ENCODE measurements around the gene SLC13A5.
"Not testable (repeated sequence)": the region's sequence is repeated elsewhere in the genome, so short reads cannot be mapped to it uniquely, and the experiment has no call there.

The SLC13A5 gene

DNA sequence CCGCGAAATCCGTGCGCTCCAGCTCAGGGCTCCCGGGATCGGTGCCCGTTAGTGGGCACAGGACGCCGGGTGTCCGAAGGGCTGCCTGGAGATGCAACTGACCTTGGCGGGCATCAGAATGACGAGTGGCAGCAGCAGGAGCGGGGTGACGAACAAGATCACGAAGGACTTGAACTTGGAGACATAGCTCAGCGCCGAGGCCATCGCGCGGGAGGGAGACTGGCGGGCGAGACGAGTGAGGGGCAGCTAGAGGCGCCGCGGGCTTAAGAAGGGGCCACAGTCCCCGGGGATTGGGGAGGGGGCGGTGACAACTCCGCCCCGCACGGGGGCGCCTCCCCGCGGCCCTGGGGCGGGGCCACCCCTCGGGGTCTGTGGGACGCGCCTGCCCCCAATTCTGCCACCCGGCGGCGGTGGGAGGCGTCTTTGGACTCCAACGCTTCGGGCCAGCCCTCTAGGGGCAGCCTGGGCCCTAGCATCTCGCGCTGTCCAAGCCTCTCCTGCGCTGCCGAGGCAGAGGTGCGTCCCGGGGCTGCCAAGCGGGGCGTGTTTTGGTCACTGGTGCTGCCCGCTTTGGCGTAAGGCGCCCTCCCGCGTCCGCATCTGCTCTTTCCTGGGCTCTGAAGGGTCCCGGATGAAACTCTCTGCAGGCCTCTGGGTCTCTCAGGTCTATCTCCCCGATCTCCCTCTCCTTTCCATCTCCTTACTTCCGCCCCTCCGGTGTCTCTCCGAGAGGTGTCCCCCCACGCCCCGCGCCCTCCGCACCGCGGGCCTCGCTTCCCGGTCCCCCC is at the start of gene SLC13A5:
Gene SLC13A5 (minus strand): TSS at position 240 of the 788 bp plus-strand sequence. CDS start 36 bp downstream, at position 204.
- peak; percentile 11 for DNase-seq (ENCODE audit: low spot score)

DNA sequence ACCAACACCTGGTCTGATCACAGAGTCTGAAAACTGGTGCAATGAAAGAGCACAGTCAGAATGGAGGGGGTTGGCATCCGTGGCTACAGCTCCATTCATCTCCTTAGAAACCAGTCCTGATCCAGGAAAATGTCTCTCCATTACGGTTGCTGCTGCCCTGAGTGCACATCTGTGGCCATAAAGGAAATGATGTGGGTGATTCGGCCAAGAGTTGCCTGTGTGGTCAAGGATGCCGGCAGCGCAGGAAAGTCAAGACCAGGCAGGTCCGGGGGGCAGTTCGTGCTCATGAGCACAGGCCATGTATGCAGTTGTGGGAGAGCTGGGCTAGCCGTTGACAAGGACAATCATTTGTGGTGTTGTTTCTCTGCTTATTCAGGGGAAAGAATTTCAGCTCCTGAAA is 48.6 kb upstream of the SLC13A5 start:
- DNase-seq (ENCODE audit: low spot score) = no peak

DNA sequence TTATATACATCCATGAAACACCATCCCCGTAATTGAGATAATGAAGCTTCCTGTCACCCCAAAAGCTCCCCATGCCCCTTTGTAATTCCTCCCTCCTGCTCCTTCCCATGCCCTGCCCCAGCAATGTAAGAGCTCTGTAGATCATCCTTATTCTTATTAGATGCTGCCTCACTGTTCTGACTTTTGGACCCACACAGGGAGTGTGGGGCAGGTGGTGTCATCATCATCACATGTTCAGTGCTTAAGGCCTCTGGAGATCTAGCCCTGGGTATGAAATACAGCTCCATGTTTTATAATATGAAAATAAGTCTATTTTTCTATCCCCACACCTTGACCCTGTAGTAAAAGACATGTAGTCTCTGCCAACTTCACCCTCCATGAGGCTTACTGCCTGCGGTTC is 44.6 kb upstream of the SLC13A5 start:
- DNase-seq (ENCODE audit: low spot score) = no peak

DNA sequence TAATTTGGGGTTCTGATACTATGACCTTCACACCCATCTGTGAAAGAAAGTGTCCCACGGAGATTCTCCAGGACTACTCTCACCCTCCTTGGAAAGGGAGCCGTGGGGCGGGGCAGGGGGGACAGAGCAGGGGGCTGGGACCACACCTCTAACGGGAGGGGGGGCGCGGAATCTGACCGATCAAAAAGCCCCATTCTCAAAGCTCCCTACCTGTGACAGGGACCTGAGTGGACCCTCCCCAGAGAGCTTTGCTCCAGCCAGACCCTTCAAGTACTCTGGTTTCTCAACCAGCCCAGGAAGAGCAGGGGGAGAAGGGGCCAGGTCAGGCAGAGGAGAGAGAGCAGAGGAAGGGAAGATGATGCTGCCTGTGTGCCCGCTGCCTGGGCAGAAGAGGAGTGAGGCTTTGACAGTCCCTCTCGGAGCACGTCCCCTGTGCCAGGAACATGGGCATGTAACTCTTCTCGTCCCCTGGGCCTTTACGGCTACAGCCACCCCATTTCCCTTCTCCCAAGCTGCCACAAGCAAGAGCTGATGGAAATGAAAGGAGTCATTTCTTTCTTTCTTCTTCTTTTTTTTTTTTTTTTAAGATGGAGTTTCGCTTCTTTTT is 43.4 kb upstream of the SLC13A5 start:
- DNase-seq (ENCODE audit: low spot score) = no peak

DNA sequence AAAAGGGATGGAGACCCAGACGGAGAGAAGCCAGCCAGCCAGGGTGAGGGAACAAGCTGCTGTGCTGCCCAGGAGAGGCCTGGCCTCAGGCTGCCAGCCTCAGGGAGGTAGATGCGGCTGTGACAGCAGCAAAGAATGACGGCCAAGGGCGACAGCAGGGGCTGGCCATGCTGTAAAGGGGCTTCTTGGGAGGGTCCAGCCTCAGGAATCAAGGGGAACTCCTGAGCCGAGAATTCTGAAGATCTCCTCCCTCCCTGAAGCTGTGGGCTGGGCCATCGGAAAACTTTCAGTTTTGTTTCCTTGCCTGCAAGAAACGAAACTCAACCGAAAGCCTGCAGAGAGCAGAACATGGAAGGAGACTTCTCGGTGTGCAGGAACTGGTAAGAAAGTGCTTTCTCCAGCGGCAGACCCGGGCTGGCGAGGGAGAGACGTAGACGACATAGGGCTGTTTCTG is 42.6 kb upstream of the SLC13A5 start, which contains the start of gene XAF1:
Gene XAF1 (plus strand): TSS at position 316 of the 454 bp plus-strand sequence. CDS start 33 bp downstream, at position 349.
- peak; percentile 24 for DNase-seq (ENCODE audit: low spot score)

DNA sequence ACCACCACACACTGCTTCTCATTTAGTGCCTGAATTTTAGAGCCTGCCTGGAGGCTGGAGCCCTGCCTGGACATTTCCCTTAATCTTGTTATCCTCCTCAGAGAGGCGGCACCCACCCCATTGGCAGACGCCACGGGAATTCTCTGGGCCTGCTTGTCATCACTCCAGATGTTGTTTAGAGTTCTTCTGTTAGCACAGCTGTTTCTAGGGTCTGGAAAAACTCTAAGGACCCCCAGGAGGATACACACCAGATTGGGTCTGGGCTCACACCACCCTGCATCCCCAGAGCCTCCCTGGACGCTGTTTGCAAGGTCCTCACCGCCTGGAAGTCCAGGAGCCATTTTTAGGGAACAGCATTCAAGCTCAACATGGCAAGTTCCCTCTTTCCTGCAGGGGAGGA is 42.1 kb upstream of the SLC13A5 start:
- no peak for DNase-seq (ENCODE audit: low spot score)

DNA sequence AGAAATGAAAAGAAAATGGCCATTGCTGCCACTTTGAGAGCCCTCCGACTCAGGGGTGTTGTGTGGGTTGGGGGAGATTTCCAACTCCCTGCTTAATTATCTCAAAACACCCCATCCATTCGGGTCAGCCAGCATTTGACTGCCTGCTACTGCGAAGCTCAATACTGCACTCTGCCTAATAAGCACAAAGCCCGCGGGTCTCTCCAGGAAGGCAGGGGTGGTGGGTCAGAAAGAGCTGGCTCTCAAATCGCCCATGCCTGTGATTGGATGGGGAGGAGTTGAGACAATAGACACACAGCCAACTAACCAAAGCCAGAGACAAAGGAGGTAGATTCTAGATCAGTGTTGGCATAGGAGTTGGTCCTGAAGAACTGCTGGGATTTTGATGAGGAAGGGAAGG is 40.4 kb upstream of the SLC13A5 start:
- DNase-seq (ENCODE audit: low spot score) = no peak

DNA sequence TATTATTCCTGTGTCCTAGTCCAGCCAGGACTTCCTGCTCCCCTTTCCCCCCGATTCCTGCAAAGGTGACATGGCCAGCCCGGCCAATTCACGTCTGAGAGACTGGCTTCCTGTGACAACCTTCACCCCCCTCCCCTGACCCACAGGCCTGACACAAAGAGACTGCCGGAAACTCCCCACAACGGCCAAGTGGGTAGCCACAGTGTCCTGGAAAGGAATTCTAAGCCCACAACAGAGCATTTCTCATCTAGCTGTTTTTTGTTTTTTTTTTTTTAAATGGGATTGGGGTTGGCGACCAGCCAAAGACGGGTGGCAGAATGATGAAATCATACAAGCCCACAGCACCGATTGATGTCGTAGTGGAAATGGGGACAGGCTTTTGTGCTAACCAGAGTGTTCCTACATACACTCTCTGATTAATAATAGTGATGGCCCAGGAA is 39.9 kb upstream of the SLC13A5 start:
- DNase-seq (ENCODE audit: low spot score) = peak; percentile 47

DNA sequence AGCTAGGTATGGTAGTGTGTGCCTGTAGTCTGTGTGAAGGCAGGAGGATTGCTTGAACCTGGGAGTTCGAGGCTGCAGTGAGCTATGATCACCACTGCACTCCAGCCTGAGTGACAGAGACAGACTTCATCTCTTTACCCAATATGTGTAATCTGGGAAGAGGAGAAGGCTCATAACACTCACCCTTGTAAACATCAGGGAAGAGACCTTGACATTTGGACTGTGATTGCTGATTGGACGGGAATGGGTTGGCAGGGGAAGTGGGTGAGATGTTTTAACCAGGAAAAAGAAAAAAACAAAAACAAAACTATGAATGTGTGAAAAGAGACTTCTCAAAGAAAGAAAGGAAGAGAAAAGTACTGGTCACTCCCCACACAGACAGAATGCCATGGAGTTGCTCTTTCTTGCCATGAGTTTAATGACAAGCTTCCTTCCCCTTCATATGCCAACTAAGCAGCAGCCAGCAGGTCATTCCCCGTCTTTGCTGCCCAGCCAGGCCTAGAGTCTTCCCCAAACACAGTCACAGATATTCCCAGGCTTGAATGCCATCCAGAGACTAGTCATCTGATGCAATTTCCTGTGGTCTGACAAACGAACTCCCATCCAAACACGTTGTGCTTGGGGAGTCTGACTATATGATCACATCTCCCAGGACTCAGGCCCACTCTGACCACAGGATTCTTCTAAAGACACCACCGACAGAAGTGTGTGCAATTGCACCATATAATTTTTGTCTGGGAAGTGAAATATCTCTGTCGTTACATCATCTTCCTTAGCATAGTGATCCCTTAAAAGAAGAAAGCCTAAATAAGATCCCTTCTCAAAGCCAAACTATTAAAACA is 39.1 kb upstream of the SLC13A5 start:
- DNase-seq (ENCODE audit: low spot score) = peak; percentile 19

DNA sequence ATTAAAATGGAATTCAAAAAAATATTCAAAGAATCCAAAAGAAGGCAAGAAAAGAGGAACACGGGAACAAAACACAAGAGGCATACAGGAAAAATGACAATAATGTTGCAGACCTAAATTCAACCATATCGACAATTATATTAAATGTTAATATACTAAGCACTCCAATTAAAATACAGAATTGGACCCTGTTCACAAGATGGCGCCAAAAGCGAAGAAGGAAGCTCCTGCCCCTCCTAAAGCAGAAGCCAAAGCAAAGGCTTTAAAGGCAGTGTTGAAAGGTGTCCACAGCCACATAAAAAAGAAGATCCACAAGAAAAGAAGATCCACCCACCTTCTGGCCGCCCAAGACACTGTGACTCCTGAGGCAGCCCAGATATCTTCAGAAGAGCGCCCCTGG is 36.4 kb upstream of the SLC13A5 start:
- DNase-seq (ENCODE audit: low spot score) = no peak

DNA sequence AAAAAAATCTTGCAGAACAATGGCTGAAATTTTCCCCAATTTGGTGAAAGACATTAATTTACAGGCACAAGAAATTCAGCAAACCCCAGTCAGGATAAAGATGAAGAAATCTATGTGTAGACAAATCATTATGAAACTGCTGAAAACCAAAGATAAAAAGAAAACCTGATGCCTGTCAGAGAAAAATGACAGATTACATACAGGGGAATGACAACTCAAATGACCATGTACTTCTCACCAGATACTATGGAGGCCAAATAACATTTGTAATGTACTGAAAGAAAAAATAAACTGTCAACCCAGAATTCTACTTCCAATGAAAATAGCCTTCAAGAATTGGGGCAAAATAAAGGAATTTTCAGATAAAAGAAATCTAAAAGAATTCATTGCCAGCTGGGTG is 35.4 kb upstream of the SLC13A5 start:
- no peak for DNase-seq (ENCODE audit: low spot score)

DNA sequence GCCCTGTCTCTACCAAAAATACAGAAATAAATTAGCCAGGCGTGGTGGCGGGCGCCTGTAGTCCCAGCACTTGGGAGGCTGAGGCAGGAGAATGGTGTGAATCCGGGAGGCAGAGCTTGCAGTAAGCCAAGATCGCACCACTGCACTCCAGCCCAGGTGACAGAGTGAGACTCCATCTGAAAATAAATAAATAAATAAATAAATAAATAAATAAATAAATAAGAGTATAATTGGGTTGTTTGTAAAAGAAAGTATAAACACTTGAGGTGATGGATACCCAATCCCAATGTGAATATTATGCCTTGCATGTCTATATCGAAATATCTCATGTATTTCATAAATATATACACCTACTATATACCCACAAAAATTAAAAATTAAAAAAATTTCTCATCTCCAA is 33.5 kb upstream of the SLC13A5 start:
- not testable (repeated sequence) for DNase-seq (ENCODE audit: low spot score)

DNA sequence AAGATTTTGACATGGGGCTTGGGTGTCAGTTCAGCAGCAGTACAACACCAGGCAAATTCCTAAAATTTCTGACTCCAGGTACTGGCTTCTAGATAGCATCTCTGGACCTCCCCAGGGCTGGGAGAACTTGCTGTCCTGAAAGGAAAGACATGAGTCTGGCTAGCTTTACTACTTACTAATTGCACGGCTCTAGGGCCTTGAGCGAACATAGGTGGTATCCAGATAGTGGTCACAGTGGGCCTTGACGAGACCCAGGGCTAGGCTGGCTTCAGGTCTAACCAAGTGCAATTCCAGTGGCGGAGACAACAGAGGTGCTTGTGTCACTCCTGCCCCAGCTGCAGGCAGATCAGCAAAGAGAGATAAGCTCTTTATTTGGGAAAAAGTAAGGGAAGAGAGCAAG is 16.4 kb upstream of the SLC13A5 start:
- no peak for DNase-seq (ENCODE audit: low spot score)

DNA sequence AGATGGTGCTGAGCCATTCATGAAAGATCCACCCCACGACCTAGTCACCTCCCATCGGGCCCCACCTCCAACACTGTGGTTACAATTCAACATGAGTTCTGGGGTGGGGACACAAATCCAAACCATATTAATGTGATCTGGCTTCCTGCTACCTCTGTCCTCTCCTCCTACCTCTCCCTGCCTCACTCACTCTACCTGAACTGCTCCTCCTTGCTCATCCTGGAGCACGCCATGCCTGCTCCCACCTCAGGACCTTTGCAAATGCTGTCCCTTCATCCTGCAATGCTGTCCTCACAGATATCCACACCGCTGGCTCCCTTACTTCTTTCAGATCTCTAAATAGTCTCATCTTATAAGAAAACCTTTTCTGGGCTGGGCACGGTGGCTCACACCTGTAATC is 10.8 kb upstream of the SLC13A5 start:
- DNase-seq (ENCODE audit: low spot score) = no peak

DNA sequence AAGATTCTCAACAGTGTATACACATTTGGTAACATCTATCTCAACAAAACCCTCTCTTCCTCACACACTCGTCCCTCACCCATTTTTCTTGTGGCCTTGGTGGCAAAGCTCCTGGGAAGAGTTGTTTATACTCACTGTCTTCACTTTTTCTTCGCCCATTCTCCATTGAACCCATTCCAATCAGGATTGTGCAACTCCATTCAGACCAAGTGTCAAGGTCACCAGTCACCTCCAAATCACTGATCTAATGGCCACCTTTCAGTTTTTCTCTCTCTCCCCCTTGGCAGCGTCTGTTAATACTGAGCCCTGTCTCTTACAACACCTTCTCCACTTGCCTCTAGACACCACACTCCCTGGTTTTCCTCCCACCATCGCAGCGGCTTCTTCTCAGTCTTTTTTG is 8.6 kb upstream of the SLC13A5 start:
- no peak for DNase-seq (ENCODE audit: low spot score)

DNA sequence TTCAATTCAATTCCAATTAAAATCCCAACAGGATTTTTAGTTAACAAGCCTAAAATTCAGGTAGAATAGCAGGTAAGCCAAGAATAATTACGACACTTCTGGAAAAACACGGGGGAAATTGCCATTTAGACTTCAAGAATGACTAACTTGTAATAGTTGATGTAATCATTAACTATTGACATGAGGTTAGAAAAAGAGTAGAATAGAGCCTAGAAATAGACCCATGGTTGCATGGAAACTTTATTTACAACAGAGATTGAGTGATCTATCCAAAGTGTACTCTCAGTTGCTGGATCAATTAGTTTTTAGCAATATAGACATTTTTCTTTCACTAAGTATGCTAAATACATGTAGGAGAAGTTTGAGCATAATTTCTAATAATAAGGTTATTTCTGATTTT is 3.6 kb upstream of the SLC13A5 start:
- DNase-seq (ENCODE audit: low spot score) = no peak

DNA sequence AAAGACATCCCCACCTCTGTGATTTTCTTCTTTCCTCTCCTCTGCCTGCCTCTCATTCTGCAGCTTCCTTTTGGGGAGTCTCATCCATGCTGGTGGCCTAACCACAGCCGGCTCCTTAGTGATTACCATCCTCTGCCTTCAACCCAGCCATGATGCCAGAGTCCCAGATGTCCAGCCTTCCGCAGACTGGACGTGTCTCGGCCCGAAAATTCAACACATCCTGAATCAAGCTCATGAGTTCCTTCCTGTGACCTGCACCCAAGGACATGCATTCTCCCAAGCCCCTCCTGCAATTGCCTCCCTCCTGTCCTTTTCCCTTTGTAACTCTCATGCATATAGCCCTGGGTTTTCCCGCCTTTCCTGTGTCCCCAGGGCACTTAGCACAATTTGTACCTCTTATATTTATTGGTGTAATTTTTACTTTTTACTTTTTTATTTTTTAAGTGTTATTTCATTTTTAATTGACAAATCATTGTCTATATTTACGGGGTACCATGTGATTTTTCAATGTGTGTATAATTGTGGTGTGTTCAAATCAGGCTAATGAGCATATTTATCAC is 1.2 kb upstream of the SLC13A5 start:
- no peak for DNase-seq (ENCODE audit: low spot score)

DNA sequence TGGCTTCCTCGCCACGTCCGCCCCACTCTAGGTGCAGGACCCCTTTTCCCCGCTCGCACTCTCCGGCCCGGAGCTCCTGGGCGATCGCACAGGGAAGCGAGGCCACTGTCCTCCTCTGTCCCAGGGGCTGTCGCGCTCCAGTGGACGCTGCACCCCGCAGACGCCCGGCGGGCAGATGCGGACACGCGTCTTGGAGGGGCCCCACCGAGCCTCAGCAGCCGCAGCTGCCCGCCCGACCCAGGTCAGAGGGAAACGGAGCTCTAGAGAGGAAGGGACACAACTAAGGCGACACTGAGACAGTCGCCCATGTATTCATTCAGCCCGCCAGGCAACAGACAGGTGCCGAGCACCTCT is 726 bp upstream of the SLC13A5 start:
- no peak for DNase-seq (ENCODE audit: low spot score)

DNA sequence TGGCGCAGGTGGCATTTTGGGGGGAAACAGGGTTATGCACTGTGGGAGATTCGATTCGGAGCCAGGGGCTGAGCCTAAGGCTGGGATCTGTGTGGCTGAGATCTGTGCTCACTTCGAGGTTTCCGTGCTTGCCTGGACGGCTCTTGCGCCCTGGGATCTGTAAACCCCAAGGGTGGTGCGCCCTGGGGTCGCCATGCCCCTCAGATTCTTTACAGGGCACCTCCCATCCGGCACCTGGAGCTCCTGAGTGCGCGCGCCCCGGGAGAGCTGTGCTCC is 377 bp downstream of the SLC13A5 start:
- DNase-seq (ENCODE audit: low spot score) = no peak

DNA sequence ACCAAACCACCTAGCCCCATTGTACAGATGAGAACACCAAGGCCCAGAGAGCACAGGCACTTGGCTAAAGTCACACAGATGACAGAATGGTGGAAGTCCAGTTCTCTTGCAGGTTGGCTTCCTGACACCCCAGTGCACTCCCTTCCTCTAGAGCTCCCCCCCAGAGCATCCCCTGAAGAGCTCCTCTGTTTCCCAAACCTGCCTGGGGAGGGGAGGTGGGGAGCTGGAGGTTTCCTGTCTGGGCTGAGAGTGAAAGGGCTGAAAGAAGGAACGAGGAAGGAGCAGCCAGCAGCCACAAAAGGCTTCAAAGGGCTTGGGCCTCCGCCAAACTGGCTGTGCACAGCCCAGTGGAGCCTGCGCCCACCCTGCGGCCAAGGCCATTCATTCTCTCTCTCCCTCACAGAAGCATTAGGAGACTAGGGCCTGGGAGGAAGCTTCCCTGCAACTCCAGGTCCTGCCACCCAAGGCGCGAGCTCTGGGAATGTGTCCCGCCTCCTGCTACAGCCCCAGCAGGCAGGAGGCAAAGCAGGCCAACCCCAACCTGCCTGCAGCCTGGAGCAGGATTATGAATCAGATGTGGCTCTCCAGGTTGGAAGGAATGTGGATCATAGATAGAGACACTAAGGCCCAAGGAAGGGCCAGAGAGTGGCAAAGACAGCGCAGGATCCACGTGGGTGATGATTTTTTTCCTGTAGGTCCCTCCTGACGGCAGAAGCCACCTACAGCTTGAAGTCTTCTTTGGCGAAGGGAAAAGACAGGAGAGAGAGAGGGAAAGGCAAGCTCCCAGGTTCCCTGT is 913 bp downstream of the SLC13A5 start:
- DNase-seq (ENCODE audit: low spot score) = peak; percentile 58

DNA sequence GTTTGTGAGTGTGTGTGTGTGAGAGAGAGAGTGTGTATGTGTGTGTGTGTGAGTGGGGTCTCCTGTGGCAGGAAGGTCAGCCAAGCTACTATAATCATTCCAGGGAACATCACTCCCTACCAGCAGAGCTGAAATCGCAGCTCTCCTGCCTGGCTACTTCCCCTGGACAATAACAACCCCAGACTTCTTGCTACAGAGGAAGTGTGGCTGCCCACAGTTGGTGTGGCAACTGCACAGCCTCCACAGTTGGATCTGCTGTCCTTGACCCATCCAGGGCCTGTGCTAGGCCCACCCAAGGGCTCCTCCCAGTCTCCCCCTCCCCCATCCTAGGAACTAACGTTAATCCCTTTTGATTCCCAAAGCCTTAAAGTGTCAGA is 1.5 kb downstream of the SLC13A5 start:
- DNase-seq (ENCODE audit: low spot score) = no peak

Measured in putamen (tissue), 1 donor.